Ishikawa (cell line): Measurements from ENCODE around the gene MVB12A.

Experiments used
- CEBPB ChIP-seq: IDR thresholded peaks from 2 replicates; pipeline ENCODE4 v1.6.1; 2012
- CREB1 ChIP-seq: IDR thresholded peaks from 2 replicates; pipeline ENCODE4 v1.6.1; 2012; ENCODE audit warnings: low read depth
- EGR1 ChIP-seq: IDR thresholded peaks from 2 replicates; pipeline ENCODE4 v1.6.1; 2012
- EP300 ChIP-seq: IDR thresholded peaks from 2 replicates; pipeline ENCODE4 v1.6.1; 2012; ENCODE audit warnings: borderline replicate concordance
- FOXM1 ChIP-seq: IDR thresholded peaks from 2 replicates; pipeline ENCODE4 v1.6.1; 2012; ENCODE audit warnings: low read depth, borderline replicate concordance
- MAX ChIP-seq: IDR thresholded peaks from 2 replicates; pipeline ENCODE4 v1.6.1; 2012
- NFIC ChIP-seq: IDR thresholded peaks from 2 replicates; pipeline ENCODE4 v1.6.1; 2012
- RAD21 ChIP-seq: IDR thresholded peaks from 2 replicates; pipeline ENCODE4 v1.6.1; 2012; ENCODE audit warnings: low read depth
- REST ChIP-seq: IDR thresholded peaks from 2 replicates; pipeline ENCODE4 v1.6.1; 2012; ENCODE audit warnings: low read depth, mild to moderate bottlenecking
- TAF1 ChIP-seq: IDR thresholded peaks from 2 replicates; pipeline ENCODE4 v1.6.1; 2012; ENCODE audit warnings: low read depth, mild to moderate bottlenecking
- TCF12 ChIP-seq: IDR thresholded peaks from 2 replicates; pipeline ENCODE4 v1.6.1; 2012; ENCODE audit warnings: low read depth
- TEAD4 ChIP-seq: IDR thresholded peaks from 2 replicates; pipeline ENCODE4 v1.6.1; 2012
- YY1 ChIP-seq: IDR thresholded peaks from 2 replicates; pipeline ENCODE4 v1.6.1; 2012; ENCODE audit warnings: low read depth
- ZBTB7A ChIP-seq: IDR thresholded peaks from 2 replicates; pipeline ENCODE4 v1.6.1; 2012; ENCODE audit warnings: low read depth
- TF ChIP-seq, protein P1 (sequence below): IDR thresholded peaks from 2 replicates; pipeline ENCODE4 v1.6.1; 2012

The MVB12A gene

DNA sequence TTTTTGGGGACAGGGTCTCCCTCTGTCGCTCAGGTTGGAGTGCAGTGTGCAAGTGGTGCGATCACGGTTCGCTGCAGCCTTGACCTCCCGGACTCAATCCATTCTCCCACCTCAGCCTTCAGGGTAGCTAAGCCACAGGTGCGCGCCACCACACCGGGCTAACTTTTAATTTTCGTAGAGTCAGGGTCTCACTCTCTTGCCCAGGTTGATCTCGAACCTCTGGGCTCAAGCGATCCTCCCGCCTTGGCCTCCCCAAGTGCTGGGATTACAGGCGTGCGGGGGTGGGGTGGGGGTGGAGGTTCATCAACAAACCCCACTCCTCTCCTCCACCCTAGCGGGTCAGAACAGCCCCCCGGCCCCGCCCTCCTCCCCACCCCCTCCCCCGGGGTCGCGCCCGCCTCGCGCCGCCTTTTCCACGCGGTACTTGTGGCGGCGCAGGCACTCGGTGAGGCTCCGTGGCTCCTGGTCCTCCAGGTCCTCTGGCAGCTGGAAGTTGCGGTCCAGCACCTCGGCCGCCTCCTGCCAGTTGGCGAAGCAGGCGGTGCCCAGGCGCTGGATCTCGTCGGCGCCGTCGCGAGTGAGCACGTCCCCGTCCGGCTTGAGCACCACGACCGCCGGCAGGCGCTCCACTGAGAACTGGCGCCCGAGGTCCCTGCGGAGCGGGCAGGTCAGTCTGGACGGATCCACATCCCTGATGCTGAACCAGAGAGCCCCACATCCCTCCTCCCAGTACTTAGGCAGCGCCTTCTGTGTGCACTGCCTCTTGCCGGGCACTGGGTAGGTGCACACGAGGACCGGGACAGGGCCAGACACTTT is 35.7 kb downstream of the MVB12A start:
- TF ChIP-seq REST (peak; percentile 32; the same call in 1 of the 2 replicates), CREB1 (no peak), TAF1 (no peak), MAX (0 out of 2 replicates have a peak, but pooled peaks have one; percentile 22)

DNA sequence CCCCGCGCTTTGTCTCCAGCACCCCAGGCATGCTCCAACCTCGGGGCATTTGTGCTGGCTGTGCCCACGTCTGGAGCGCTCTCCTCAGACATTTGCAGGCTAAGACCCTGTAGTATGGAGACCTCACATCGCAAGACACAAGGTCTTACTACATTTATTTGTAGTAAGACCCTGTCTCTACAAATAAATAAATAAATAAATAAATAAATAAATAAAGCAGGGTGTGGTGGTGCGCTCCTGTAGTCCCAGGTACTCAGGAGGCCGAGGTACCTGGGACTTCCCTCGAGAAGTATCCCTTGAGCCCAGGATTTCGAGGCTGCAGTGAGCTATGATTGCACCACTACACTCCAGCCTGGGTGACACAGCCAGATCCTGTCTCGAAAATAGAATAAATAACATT is 36.3 kb downstream of the MVB12A start:
- TF ChIP-seq REST: no peak
- TF ChIP-seq, protein P1, sequence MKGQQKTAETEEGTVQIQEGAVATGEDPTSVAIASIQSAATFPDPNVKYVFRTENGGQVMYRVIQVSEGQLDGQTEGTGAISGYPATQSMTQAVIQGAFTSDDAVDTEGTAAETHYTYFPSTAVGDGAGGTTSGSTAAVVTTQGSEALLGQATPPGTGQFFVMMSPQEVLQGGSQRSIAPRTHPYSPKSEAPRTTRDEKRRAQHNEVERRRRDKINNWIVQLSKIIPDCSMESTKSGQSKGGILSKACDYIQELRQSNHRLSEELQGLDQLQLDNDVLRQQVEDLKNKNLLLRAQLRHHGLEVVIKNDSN: no peak
- no peak for TF ChIP-seq RAD21
- TF ChIP-seq CREB1: no peak
- no peak for TF ChIP-seq CEBPB
- TF ChIP-seq EGR1: no peak
- TF ChIP-seq YY1: no peak
- no peak for TF ChIP-seq EP300
- TF ChIP-seq ZBTB7A: no peak
- no peak for TF ChIP-seq TEAD4
- TF ChIP-seq FOXM1: no peak
- TF ChIP-seq NFIC: no peak

DNA sequence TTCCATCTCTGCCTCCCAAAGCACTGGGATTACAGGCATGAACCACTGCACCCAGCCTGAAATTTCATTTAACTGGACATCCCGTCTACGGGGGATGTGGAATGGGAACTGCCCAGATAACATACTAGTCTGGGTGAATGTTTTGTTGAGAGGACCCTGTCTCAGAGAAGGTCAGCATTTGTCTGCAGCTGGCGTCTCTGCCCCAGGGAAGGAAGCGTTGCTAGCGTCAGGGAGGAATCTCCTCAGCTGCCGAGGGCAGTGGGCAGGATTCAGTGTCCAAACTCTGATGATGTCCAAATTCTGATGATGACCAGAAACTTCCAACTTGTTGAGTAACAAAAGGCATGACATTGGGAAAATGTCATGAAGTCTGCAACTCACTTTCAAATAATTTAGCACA is 37.8 kb downstream of the MVB12A start:
- TF ChIP-seq TCF12 (no peak), MAX (no peak), ZBTB7A (no peak), YY1 (no peak), EP300 (no peak), TEAD4 (no peak), TAF1 (no peak), CEBPB (no peak), FOXM1 (no peak), EGR1 (no peak), REST (no peak), RAD21 (no peak)

GRCh38 chr19:17458970-17459369 is 39.1 kb downstream of the MVB12A start:
- TF ChIP-seq TAF1: no peak
- 0 out of 2 replicates have a peak, but pooled peaks have one; percentile 40 for TF ChIP-seq EGR1

DNA sequence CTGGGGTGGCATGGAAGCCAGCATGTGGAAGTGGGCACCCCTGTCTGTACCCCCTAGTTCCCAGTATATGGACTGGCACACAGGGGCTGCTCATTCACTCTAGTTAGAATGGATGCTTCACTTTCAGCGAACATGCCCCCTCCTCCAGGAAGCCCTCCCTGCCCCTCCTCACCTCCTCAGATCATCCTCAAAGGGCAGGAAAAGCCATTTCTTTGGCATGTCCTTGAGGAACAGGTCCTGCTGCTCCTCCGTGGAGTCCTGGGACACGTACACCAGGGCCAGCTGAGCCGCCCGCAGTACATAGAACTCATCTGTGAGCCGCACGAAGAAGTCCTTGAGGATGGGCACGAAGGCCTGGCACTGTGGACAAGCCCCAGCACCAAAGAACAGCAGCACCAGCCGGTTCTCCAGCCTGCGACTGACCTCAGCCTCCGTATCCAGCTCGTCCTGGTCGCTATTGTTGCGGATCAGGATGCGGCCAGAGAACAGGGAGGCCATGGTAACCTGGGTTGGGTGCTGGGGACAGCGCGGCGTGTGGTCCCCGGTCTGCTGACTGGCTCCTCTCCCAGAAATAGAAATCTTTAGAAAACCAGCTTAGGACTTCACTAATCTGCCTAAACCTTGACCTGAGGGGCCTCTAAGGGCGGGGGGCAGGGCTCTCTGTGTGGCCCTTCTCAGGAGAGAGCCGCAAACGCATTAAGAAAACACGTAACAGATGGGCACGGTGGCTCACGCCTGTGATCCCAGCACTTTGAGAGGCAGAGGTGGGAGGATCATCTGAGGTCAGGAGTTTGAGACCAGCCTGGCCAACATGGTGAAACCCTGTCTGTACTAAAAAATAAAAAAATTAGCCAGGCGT is 40.8 kb downstream of the MVB12A start, which contains the start of gene NXNL1:
Gene NXNL1, minus strand, starts transcription at position 555 of the 859 bp plus-strand sequence. Its CDS starts 57 bp downstream, at position 498.
- TF ChIP-seq CEBPB: no peak
- TF ChIP-seq TAF1: no peak
- no peak for TF ChIP-seq EGR1
- TF ChIP-seq TEAD4: no peak
- TF ChIP-seq NFIC: no peak
- no peak for TF ChIP-seq YY1
- TF ChIP-seq FOXM1: no peak
- TF ChIP-seq ZBTB7A: no peak
- TF ChIP-seq CREB1: no peak
- TF ChIP-seq REST: no peak
- no peak for TF ChIP-seq RAD21
- TF ChIP-seq, protein P1: no peak
- TF ChIP-seq EP300: no peak
- TF ChIP-seq MAX: no peak
- no peak for TF ChIP-seq TCF12
